Measurements from ENCODE around the gene SPNS2. TPM values are rescaled to one million over a fixed set of nuclear protein-coding genes. Genes with fewer than 3 reads are reported as not detected.

The SPNS2 gene
- total and polyA plus RNA-seq, 2 experiments from 2014 or later, result 1.0 to 1.6 TPM

DNA sequence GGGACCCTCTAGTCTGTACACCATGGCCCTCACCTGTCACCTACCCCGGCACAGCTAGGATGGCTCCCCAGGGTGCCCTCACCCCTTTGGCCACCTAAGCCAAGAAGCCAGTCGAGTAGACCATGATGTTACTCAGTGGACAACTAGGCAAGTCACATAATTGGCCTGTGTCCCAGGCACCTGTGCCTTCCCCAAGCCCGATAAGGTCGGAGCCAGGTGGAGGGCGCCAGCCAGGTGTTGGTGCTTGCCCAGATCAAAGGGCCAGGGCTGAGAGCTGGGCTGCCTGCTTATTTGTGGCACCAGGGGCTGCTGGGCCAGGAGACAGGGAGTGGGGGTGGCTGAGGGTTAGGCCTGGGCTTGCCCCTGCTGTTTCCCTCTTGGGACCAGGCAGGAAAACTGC lies 16.8 kb downstream of the SPNS2 start:
- TF ChIP-seq, protein P1, sequence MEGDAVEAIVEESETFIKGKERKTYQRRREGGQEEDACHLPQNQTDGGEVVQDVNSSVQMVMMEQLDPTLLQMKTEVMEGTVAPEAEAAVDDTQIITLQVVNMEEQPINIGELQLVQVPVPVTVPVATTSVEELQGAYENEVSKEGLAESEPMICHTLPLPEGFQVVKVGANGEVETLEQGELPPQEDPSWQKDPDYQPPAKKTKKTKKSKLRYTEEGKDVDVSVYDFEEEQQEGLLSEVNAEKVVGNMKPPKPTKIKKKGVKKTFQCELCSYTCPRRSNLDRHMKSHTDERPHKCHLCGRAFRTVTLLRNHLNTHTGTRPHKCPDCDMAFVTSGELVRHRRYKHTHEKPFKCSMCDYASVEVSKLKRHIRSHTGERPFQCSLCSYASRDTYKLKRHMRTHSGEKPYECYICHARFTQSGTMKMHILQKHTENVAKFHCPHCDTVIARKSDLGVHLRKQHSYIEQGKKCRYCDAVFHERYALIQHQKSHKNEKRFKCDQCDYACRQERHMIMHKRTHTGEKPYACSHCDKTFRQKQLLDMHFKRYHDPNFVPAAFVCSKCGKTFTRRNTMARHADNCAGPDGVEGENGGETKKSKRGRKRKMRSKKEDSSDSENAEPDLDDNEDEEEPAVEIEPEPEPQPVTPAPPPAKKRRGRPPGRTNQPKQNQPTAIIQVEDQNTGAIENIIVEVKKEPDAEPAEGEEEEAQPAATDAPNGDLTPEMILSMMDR (IDR thresholded peaks at IDR 0.05; ENCODE audit: low read depth, low read length), result no peak
- peaks cover 8% of the 10 kb centered on the region for H3K4me1 ChIP-seq (ENCODE audit: low read depth)
- no peak for DNase-seq (ENCODE audit: low read depth in 1 of 2, low spot score in 1 of 2)
- H3K27me3 ChIP-seq, result no peaks in the 10 kb centered on the region
- no peaks in the 10 kb centered on the region for H3K36me3 ChIP-seq
- no peak overlapping the region for H3K27ac ChIP-seq
- H3K4me3 ChIP-seq, result no peak overlapping the region
- no peaks in the 10 kb centered on the region for H3K9me3 ChIP-seq (ENCODE audit: low read depth)

DNA sequence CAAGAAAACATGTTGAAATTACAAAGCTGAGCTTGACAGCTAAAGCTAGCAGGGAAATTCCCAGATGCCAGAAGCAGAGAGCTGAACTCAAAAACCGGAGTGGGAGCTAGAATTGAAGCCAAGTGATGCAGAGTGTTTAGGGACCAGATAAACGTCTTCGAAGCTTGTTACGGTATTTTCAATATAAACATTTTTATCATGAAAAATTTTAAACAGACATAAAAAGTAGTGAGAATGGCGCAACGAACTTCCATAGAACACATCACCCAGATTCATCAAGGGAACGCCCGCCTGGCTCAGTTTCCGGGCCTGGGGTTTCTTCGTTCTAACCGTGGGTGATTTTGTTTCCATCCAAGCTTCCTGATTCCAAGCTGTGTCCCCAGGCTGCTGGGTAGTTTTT lies 18.1 kb downstream of the SPNS2 start:
- H3K27me3 ChIP-seq, result no peaks in the 10 kb centered on the region
- no peak overlapping the region for H3K4me3 ChIP-seq
- H3K27ac ChIP-seq, result no peak overlapping the region
- DNase-seq (ENCODE audit: low read depth in 1 of 2, low spot score in 1 of 2), result peak in 1 of 2 donors; percentile 70
- H3K9me3 ChIP-seq (ENCODE audit: low read depth), result no peaks in the 10 kb centered on the region
- TF ChIP-seq, protein P1 (IDR thresholded peaks at IDR 0.05; ENCODE audit: low read depth, low read length), result no peak
- H3K36me3 ChIP-seq, result no peaks in the 10 kb centered on the region
- H3K4me1 ChIP-seq (ENCODE audit: low read depth), result peaks cover 8% of the 10 kb centered on the region

DNA sequence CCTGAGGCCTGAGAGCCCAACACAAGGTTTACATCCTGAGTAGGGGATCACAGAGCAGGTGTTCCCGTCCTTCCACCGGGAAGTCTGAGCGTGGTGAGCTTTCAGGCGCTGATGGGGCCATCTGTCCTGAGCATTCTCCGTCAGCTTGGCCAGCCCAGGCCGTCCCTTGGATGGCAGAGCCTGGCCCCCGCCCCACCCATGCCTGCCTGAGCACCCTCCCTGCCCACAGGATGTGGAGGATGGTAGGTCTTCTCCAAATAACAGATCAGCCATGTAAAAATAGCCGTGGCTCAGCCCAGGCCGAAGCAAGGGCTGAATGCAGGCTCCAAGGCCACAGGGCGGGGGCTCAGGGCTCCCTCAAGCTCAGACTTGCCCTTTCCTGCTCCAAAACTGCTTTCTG lies 20.2 kb downstream of the SPNS2 start:
- Histone ChIP-seq H3K27me3 (no peaks in the 10 kb centered on the region), H3K4me3 (no peak overlapping the region), H3K27ac (no peak overlapping the region), H3K9me3 (ENCODE audit: low read depth) (no peaks in the 10 kb centered on the region), H3K4me1 (ENCODE audit: low read depth) (peaks cover 2% of the 10 kb centered on the region), H3K36me3 (no peaks in the 10 kb centered on the region)
- DNase-seq (ENCODE audit: low read depth in 1 of 2, low spot score in 1 of 2), result no peak
- TF ChIP-seq, protein P1 (IDR thresholded peaks at IDR 0.05; ENCODE audit: low read depth, low read length), result no peak

DNA sequence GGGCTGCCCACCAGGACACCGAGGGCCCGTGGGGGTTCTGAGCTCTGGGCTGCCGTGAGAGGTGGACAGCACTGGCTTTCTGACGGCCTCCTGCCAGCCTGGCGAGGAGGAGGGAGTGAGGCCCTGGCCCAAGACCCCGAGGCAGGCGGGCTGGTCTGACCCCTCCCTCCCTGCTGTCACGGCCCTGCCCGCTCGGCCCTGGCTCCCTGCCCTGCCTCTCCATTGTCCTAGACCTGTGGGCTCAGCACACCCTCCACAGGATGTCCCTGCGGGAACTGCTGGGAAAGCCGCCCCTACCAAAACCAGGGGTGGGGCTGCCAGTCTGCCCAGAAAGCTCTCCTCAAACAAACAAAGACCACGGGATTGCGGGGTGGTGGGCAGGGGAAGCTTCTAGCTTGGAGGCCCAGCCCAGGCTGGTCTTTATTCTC lies 20.7 kb downstream of the SPNS2 start:
- Histone ChIP-seq H3K4me1 (ENCODE audit: low read depth) (no peaks in the 10 kb centered on the region), H3K27me3 (no peaks in the 10 kb centered on the region), H3K9me3 (ENCODE audit: low read depth) (no peaks in the 10 kb centered on the region), H3K27ac (no peak overlapping the region), H3K4me3 (no peak overlapping the region), H3K36me3 (no peaks in the 10 kb centered on the region)
- TF ChIP-seq, protein P1 (IDR thresholded peaks at IDR 0.05; ENCODE audit: low read depth, low read length), result no peak
- no peak for DNase-seq (ENCODE audit: low read depth in 1 of 2, low spot score in 1 of 2)

DNA sequence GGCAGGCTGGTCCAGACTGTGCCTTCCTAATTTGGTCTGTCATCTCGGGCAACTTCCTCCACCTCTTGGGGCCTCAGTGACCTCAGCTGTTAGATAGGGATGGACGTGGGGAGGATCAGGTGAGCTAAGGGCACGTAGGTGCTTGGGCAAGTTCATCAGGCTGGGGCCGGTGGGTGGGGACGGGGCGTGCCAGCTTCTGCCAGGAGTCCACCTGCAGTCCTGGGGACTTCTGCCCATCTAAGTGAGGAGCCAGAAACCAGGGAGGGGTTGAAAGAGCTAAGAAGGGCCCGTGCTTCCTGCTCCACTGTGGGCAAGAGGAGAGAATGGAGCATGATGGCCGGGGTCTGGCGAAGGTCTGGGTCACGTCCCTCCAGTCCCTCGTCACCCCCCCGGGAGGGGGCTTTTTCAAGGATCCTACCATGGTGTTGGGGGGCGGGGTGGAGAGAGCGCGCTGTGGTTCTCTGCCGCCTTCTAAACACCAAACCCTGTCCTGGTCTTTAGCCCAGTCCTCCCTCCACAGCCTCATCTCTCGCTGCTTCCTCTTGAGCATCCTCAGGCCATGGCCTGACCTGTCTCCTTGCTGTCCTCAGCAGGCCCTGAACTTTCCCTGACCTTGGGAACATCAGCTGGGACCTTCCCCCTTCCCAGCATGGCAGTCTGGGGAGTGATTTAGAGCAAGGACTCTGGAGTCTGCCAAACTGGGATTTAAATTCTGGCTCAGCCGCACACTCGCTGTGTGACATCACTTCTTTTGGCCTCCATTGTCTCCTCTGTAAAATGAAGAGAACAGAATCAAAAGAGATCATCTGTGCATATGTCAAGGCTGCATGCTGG lies 21.6 kb downstream of the SPNS2 start:
- TF ChIP-seq, protein P1 (IDR thresholded peaks at IDR 0.05; ENCODE audit: low read depth, low read length), result no peak
- no peak overlapping the region for H3K27ac ChIP-seq

More for the DNA sequence above, 21.6 kb downstream of the SPNS2 start:
- no peaks in the 10 kb centered on the region for H3K4me1 ChIP-seq (ENCODE audit: low read depth)
- no peak for DNase-seq (ENCODE audit: low read depth in 1 of 2, low spot score in 1 of 2)
- no peak overlapping the region for H3K4me3 ChIP-seq
- H3K36me3 ChIP-seq, result no peaks in the 10 kb centered on the region
- no peaks in the 10 kb centered on the region for H3K27me3 ChIP-seq
- no peaks in the 10 kb centered on the region for H3K9me3 ChIP-seq (ENCODE audit: low read depth)
